ENCODE data around the gene TUBB1. TPM values are rescaled to one million over a fixed set of nuclear protein-coding genes. Genes with fewer than 3 reads are reported as not detected.

Gene TUBB1
- total RNA-seq, 1 donor from 2014 or later: not detected

DNA sequence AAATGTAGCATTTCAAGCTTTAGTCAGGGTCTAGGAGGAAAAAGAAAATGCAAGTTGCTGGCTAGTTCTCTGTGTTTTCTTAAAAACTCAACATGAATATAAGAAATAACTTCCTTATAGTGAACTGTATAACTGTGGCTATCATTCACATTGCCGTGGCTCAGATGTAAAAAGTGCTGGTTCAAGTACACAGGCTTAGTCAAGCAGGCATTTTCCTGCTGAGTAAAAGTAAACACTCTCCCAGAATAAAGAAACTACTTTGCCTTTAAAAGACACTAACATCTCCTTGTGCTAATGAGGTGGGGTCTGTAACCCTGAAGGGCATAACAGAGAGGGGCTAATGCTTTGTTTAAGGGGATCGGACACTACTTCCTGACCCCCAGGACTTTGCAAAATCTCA is 9.6 kb downstream of the TUBB1 start:
- Histone ChIP-seq H3K4me2 (ENCODE audit: low read length) (peak overlapping the region; percentile 92), H4K20me1 (ENCODE audit: insufficient read depth, low read length) (peaks cover 64% of the 10 kb centered on the region), H3K9me3 (ENCODE audit: insufficient read depth, low read depth, low read length) (no peaks in the 10 kb centered on the region), H3K79me2 (ENCODE audit: insufficient read depth, low read length) (peaks cover 82% of the 10 kb centered on the region), H2AFZ (ENCODE audit: low read depth, low read length) (no peak overlapping the region), H3K4me3 (ENCODE audit: insufficient read depth, low read depth, low read length) (peak overlapping the region; percentile 45), H3K27me3 (ENCODE audit: insufficient read depth, low read length) (no peaks in the 10 kb centered on the region), H3K27ac (ENCODE audit: low read depth, low read length) (peak overlapping the region; percentile 29), H3K4me1 (ENCODE audit: insufficient read depth, low read length) (peaks cover 37% of the 10 kb centered on the region), H3K36me3 (ENCODE audit: insufficient read depth, low read length) (peaks cover 38% of the 10 kb centered on the region), H3K9ac (ENCODE audit: low read length) (peak overlapping the region; percentile 71)
- no peak for DNase-seq (ENCODE audit: low read depth)
- Mint-ChIP-seq H3K9me3 (ENCODE audit: unreplicated experiment) (no peaks in the 10 kb centered on the region), H3K27me3 (ENCODE audit: low read depth, unreplicated experiment) (no peaks in the 10 kb centered on the region), H3K4me3 (ENCODE audit: unreplicated experiment) (peak overlapping the region; percentile 92), H3K4me1 (ENCODE audit: low read depth, unreplicated experiment) (peaks cover 44% of the 10 kb centered on the region), H3K36me3 (ENCODE audit: low read depth, unreplicated experiment) (peaks cover 10% of the 10 kb centered on the region), H3K27ac (ENCODE audit: unreplicated experiment) (no peak overlapping the region)
- TF ChIP-seq EZH2 (IDR thresholded peaks at IDR 0.05; ENCODE audit: insufficient read depth, low read length): no peak
- TF ChIP-seq, protein P1, sequence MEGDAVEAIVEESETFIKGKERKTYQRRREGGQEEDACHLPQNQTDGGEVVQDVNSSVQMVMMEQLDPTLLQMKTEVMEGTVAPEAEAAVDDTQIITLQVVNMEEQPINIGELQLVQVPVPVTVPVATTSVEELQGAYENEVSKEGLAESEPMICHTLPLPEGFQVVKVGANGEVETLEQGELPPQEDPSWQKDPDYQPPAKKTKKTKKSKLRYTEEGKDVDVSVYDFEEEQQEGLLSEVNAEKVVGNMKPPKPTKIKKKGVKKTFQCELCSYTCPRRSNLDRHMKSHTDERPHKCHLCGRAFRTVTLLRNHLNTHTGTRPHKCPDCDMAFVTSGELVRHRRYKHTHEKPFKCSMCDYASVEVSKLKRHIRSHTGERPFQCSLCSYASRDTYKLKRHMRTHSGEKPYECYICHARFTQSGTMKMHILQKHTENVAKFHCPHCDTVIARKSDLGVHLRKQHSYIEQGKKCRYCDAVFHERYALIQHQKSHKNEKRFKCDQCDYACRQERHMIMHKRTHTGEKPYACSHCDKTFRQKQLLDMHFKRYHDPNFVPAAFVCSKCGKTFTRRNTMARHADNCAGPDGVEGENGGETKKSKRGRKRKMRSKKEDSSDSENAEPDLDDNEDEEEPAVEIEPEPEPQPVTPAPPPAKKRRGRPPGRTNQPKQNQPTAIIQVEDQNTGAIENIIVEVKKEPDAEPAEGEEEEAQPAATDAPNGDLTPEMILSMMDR (IDR thresholded peaks at IDR 0.05; ENCODE audit: insufficient read depth, low read depth, low read length): no peak
- no peak for FAIRE-seq

DNA sequence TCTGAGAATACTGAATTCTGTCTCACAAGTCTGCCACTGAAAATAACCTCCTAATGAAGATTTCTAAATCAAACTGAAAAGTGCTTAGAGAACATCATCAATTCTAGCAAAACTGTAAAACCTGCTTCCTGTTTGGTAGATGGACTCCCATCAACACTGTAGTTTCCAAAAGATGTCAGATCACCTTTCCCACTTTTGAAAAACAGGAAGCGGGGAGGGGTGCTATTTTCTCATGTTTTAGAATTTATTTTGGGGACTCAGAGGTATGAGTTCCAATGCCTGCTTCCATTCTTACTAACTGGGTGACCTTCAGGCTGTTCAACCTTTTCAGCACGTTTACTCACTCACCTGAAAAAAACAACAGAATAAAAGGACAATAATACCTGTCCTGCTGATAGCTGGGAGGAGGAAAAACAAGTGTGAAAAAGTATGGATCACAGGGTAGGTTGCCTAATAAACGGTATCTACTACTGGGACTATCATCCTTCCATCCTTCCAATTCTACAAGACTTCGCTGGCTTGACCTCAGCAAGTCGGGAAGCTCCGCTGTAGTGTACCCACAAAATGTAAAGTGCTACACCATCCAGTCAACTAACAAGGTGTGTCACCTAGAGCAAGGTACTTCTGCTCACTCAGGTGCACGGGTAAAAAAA is 11.8 kb downstream of the TUBB1 start:
- H3K9ac ChIP-seq (ENCODE audit: low read length): peak overlapping the region; percentile 93
- no peak for FAIRE-seq
- peaks cover 47% of the 10 kb centered on the region for H4K20me1 ChIP-seq (ENCODE audit: insufficient read depth, low read length)
- H3K4me3 Mint-ChIP-seq (ENCODE audit: unreplicated experiment): peak overlapping the region; percentile 92
- peak overlapping the region; percentile 89 for H3K27ac ChIP-seq (ENCODE audit: low read depth, low read length)
- no peaks in the 10 kb centered on the region for H3K9me3 Mint-ChIP-seq (ENCODE audit: unreplicated experiment)
- no peak overlapping the region for H3K27ac Mint-ChIP-seq (ENCODE audit: unreplicated experiment)
- H3K36me3 Mint-ChIP-seq (ENCODE audit: low read depth, unreplicated experiment): peaks cover 11% of the 10 kb centered on the region
- no peak for TF ChIP-seq EZH2 (IDR thresholded peaks at IDR 0.05; ENCODE audit: insufficient read depth, low read length)
- TF ChIP-seq, protein P1 (IDR thresholded peaks at IDR 0.05; ENCODE audit: insufficient read depth, low read depth, low read length): no peak
- peak overlapping the region; percentile 81 for H3K4me3 ChIP-seq (ENCODE audit: insufficient read depth, low read depth, low read length)
- H3K27me3 ChIP-seq (ENCODE audit: insufficient read depth, low read length): no peaks in the 10 kb centered on the region
- H3K4me1 Mint-ChIP-seq (ENCODE audit: low read depth, unreplicated experiment): peaks cover 45% of the 10 kb centered on the region
- H3K79me2 ChIP-seq (ENCODE audit: insufficient read depth, low read length): peaks cover 61% of the 10 kb centered on the region
- peak overlapping the region; percentile 92 for H3K4me2 ChIP-seq (ENCODE audit: low read length)
- H3K27me3 Mint-ChIP-seq (ENCODE audit: low read depth, unreplicated experiment): no peaks in the 10 kb centered on the region
- H3K4me1 ChIP-seq (ENCODE audit: insufficient read depth, low read length): peaks cover 37% of the 10 kb centered on the region
- no peak overlapping the region for H2AFZ ChIP-seq (ENCODE audit: low read depth, low read length)
- peaks cover 36% of the 10 kb centered on the region for H3K36me3 ChIP-seq (ENCODE audit: insufficient read depth, low read length)
- DNase-seq (ENCODE audit: low read depth): no peak
- H3K9me3 ChIP-seq (ENCODE audit: insufficient read depth, low read depth, low read length): no peaks in the 10 kb centered on the region

DNA sequence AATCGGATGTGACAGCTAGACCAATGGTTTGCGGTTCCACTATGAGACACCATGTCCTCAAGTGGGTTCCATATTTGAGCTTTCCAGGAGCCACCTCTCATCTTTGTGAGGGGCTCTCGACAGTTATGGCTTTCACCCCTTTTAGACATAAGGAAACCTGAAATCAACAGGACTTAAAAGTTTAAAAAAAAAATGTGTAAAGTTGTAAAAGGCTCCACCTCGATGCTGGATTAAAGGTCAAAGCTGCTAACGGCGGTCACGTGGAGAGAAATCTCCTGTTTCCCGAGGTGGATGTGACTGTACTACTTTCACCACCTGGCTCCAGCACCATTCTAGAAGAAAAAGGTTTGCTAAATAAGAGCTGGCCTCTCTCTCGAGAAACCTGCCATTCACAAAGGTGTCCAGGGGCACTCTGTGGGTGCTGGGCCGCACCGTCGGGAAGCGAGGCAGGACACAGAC is 12.4 kb downstream of the TUBB1 start:
- peaks cover 38% of the 10 kb centered on the region for H3K36me3 ChIP-seq (ENCODE audit: insufficient read depth, low read length)
- Mint-ChIP-seq H3K36me3 (ENCODE audit: low read depth, unreplicated experiment) (peaks cover 12% of the 10 kb centered on the region), H3K27me3 (ENCODE audit: low read depth, unreplicated experiment) (no peaks in the 10 kb centered on the region), H3K27ac (ENCODE audit: unreplicated experiment) (peak overlapping the region; percentile 43), H3K9me3 (ENCODE audit: unreplicated experiment) (no peaks in the 10 kb centered on the region), H3K4me1 (ENCODE audit: low read depth, unreplicated experiment) (peaks cover 45% of the 10 kb centered on the region), H3K4me3 (ENCODE audit: unreplicated experiment) (peak overlapping the region; percentile 92)
- DNase-seq (ENCODE audit: low read depth) (no peak), FAIRE-seq (no peak)
- H3K9me3 ChIP-seq (ENCODE audit: insufficient read depth, low read depth, low read length): no peaks in the 10 kb centered on the region
- H4K20me1 ChIP-seq (ENCODE audit: insufficient read depth, low read length): peaks cover 43% of the 10 kb centered on the region
- H3K27ac ChIP-seq (ENCODE audit: low read depth, low read length): peak overlapping the region; percentile 89
- no peaks in the 10 kb centered on the region for H3K27me3 ChIP-seq (ENCODE audit: insufficient read depth, low read length)
- TF ChIP-seq EZH2 (IDR thresholded peaks at IDR 0.05; ENCODE audit: insufficient read depth, low read length): no peak
- TF ChIP-seq, protein P1 (IDR thresholded peaks at IDR 0.05; ENCODE audit: insufficient read depth, low read depth, low read length): no peak
- peak overlapping the region; percentile 81 for H3K4me3 ChIP-seq (ENCODE audit: insufficient read depth, low read depth, low read length)
- peak overlapping the region; percentile 93 for H3K9ac ChIP-seq (ENCODE audit: low read length)
- H3K79me2 ChIP-seq (ENCODE audit: insufficient read depth, low read length): peaks cover 59% of the 10 kb centered on the region
- peaks cover 37% of the 10 kb centered on the region for H3K4me1 ChIP-seq (ENCODE audit: insufficient read depth, low read length)
- peak overlapping the region; percentile 89 for H2AFZ ChIP-seq (ENCODE audit: low read depth, low read length)
- peak overlapping the region; percentile 92 for H3K4me2 ChIP-seq (ENCODE audit: low read length)

Data from astrocyte (in vitro differentiated cells and primary cell).